K562 (cell line): Measurements from ENCODE around the gene ZNF32. TPM values are rescaled to one million over a fixed set of nuclear protein-coding genes. Genes with fewer than 3 reads are reported as not detected.

Source experiments
- ETV5 ChIP-seq: sonication (generic); formaldehyde crosslinking; IDR thresholded peaks from 2 replicates; pipeline ENCODE4 v1.4.0; 2020; ENCODE audit warnings: low read depth, mild to moderate bottlenecking, missing genetic modification reagents
- FOS ChIP-seq: IDR thresholded peaks from 3 replicates; pipeline ENCODE4 v1.6.1; 2011; ENCODE audit not compliant: insufficient read length; ENCODE audit errors: extremely low read depth
- FOXP1 ChIP-seq: sonication (generic); formaldehyde crosslinking; IDR thresholded peaks from 2 replicates; pipeline ENCODE4 v1.8.0; 2022; ENCODE audit warnings: mild to moderate bottlenecking, missing genetic modification reagents
- GTF2B ChIP-seq: IDR thresholded peaks from 2 replicates; pipeline ENCODE4 v1.6.1; 2011; ENCODE audit not compliant: insufficient read length; ENCODE audit errors: extremely low read depth
- HDAC2 ChIP-seq: fragments of 450-650 bp; IDR thresholded peaks from 2 replicates; pipeline ENCODE4 v1.6.1; 2016; ENCODE audit warnings: mild to moderate bottlenecking
- ILF3 ChIP-seq: fragments of 450-650 bp; IDR thresholded peaks from 2 replicates; pipeline ENCODE4 v1.6.1; 2018; ENCODE audit warnings: antibody characterized with exemption, mild to moderate bottlenecking, moderate library complexity, borderline replicate concordance
- IRF9 ChIP-seq: fragments of 450-650 bp; IDR thresholded peaks from 2 replicates; pipeline ENCODE4 v1.6.1; 2016; ENCODE audit warnings: missing biosample characterization, missing genetic modification characterization
- JUN ChIP-seq, 2 experiments: sonication (generic) in 1 of 2; formaldehyde crosslinking in 1 of 2; IDR thresholded peaks; 2 replicates each; pipeline versions ENCODE4 v1.6.1 to v1.8.0; 2012 to 2022; ENCODE audit warnings: borderline replicate concordance in 2 of 2, mild to moderate bottlenecking in 2 of 2, improper control_type of control experiment in 1 of 2, low read depth in 1 of 2, low read length in 1 of 2, missing genetic modification reagents in 1 of 2
- KDM1A ChIP-seq, 2 experiments: fragments of 450-650 bp; IDR thresholded peaks; 2 replicates each; pipeline ENCODE4 v1.6.1; 2016; ENCODE audit warnings: mild to moderate bottlenecking in 2 of 2
- SMARCE1 ChIP-seq: fragments of 450-650 bp; IDR thresholded peaks from 2 replicates; pipeline ENCODE4 v1.7.1; 2016; ENCODE audit warnings: mild to moderate bottlenecking
- TFAM ChIP-seq: fragments of 250-450 bp; sonication (Bioruptor Pico); conservative IDR thresholded peaks from 2 replicates; pipeline ENCODE4 v1.5.0; 2021; ENCODE audit warnings: mild to moderate bottlenecking, moderate library complexity
- ZFX ChIP-seq: sonication (generic); formaldehyde crosslinking; IDR thresholded peaks from 2 replicates; pipeline ENCODE4 v1.8.0; 2022; ENCODE audit warnings: mild to moderate bottlenecking, missing genetic modification reagents, moderate library complexity
- ZKSCAN8 ChIP-seq: fragments of 200-800 bp; sonication (Bioruptor generic); IDR thresholded peaks from 2 replicates; pipeline ENCODE4 v1.6.1; 2016; ENCODE audit warnings: missing genetic modification characterization, missing compliant biosample characterization
- ZNF407 ChIP-seq: fragments of 450-650 bp; IDR thresholded peaks from 2 replicates; pipeline ENCODE4 v1.6.1; 2016; ENCODE audit warnings: low read depth
- ZNF444 ChIP-seq: fragments of 250-450 bp; sonication (Bioruptor Pico); IDR thresholded peaks from 2 replicates; pipeline ENCODE4 v1.4.0; 2020; ENCODE audit warnings: mild to moderate bottlenecking, moderate library complexity
- ZNF740 ChIP-seq, 3 experiments: fragments of 200-800 bp in 1 of 3; sonication (Bioruptor generic) in 1 of 3; sonication (generic) in 1 of 3; formaldehyde crosslinking in 1 of 3; IDR thresholded peaks; 2 replicates each; pipeline versions ENCODE4 v1.6.1 to v1.8.0; 2016 to 2022; ENCODE audit warnings: mild to moderate bottlenecking in 2 of 3, missing compliant biosample characterization in 2 of 3, missing genetic modification characterization in 2 of 3, missing genetic modification reagents in 1 of 3
- polyA plus RNA-seq, 8 experiments: library from polyadenylated mRNA; depleted of rRNA in 4 of 8; stranded (reverse) in 5 of 8; unstranded in 3 of 8; fragments of >200 nt; fragmentation: Nextera tagmentation in 2 of 8; fragmentation: Illumina TruSeq in 1 of 8; extraction: Ambion mirVana in 2 of 8; extraction: Trizol in 1 of 8; gene quantifications; 2 replicates each; pipeline versions ENCODE4 v1.2.1 to v1.2.3, GENCODE V29; 2011 to 2014; ENCODE audit warnings: inconsistent platforms in 1 of 8, missing spikeins in 1 of 8
- total RNA-seq, 7 experiments: library from RNA; depleted of rRNA in 6 of 7; stranded (reverse); fragments of >200 nt in 6 of 7; fragmentation: Illumina TruSeq in 2 of 7; extraction: Trizol in 2 of 7; gene quantifications; 2 replicates each; pipeline versions ENCODE4 v1.2.1 to v1.2.3, GENCODE V29; 2011 to 2021; ENCODE audit warnings: low replicate concordance in 1 of 7
- TF ChIP-seq, protein P1 (sequence below): fragments of 250-450 bp; sonication (Bioruptor Pico); IDR thresholded peaks from 2 replicates; pipeline ENCODE4 v1.8.0; 2022; ENCODE audit warnings: moderate library complexity, mild to moderate bottlenecking, inconsistent platforms

The ZNF32 gene
- total and polyA plus RNA-seq, 9 of the 15 experiments (the other 6 are each of a cell fraction or from before 2014, with no cell fraction given), result 17.3 to 57.0 (median 26.3) TPM

GRCh38 chr10:43627942-43628341 lies 20.7 kb downstream of the ZNF32 start (continued):
- no peak for TF ChIP-seq TFAM (CRISPR knock-in tag)
- no peak for TF ChIP-seq ZNF444
- TF ChIP-seq ZFX (CRISPR knock-in tag), result no peak
- 0 out of 2 replicates have a peak, but pooled peaks have one; percentile 28 for TF ChIP-seq JUN (IDR thresholded peaks at IDR 0.05; ENCODE audit: borderline replicate concordance, low read depth, low read length)
- TF ChIP-seq JUN (CRISPR knock-in tag; IDR thresholded peaks at IDR 0.05; ENCODE audit: borderline replicate concordance), result no peak
- TF ChIP-seq GTF2B, result no peak
- no peak for TF ChIP-seq FOXP1 (CRISPR knock-in tag)
- no peak for TF ChIP-seq IRF9 (tag)
- TF ChIP-seq ZNF740 (CRISPR knock-in tag; IDR thresholded peaks at IDR 0.05), result no peak
- no peak for TF ChIP-seq ZNF740 (tag; IDR thresholded peaks at IDR 0.05)
- no peak for TF ChIP-seq ZKSCAN8 (CRISPR knock-in tag)
- no peak for TF ChIP-seq ILF3
- no peak for TF ChIP-seq ETV5
- TF ChIP-seq ZNF407, result no peak
- TF ChIP-seq FOS, result no peak
- peak; percentile 65 for TF ChIP-seq SMARCE1
- peak; percentile 48; the same call in 1 of the 2 replicates for TF ChIP-seq HDAC2
- no peak; a peak in 1 of 4 replicates for TF ChIP-seq KDM1A (IDR thresholded peaks at IDR 0.05)
- TF ChIP-seq, protein P1, sequence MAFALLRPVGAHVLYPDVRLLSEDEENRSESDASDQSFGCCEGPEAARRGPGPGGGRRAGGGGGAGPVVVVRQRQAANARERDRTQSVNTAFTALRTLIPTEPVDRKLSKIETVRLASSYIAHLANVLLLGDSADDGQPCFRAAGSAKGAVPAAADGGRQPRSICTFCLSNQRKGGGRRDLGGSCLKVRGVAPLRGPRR (CRISPR knock-in tag), result no peak
